Transverse colon (tissue), 3 donors: Measurements from ENCODE around the gene THTPA.

Experiments used
- EP300 ChIP-seq: sonication (generic); formaldehyde crosslinking; IDR thresholded peaks from one replicate; pipeline ENCODE4 v1.6.1; 2017; ENCODE audit warnings: antibody characterized with exemption, low read depth
- POLR2A ChIP-seq: fragments of 450-650 bp; IDR thresholded peaks from one replicate; pipeline ENCODE4 v1.6.1; 2016; ENCODE audit warnings: antibody characterized with exemption, mild to moderate bottlenecking, moderate library complexity
- POLR2AphosphoS5 ChIP-seq, 3 donors: sonication (generic); formaldehyde crosslinking; IDR thresholded peaks; one replicate each; pipeline ENCODE4 v1.6.1; 2016; ENCODE audit warnings: antibody characterized with exemption in 3 of 3

GRCh38 chr14:23542261-23542660, 13.8 kb upstream of the THTPA start:
- no peak for TF ChIP-seq POLR2A
- no peak for TF ChIP-seq EP300
- no peak for TF ChIP-seq POLR2AphosphoS5 (IDR thresholded peaks at IDR 0.05)
